Omental fat pad (tissue), 4 donors: Measurements from ENCODE around the gene MEGF6. TPM values are rescaled to one million over a fixed set of nuclear protein-coding genes. Genes with fewer than 3 reads are reported as not detected.

Source experiments
- ATAC-seq: fragments of 150-250 bp; one replicate; pipeline ENCODE4 v1.9.1; 2016; ENCODE audit warnings: mild to moderate bottlenecking, moderate library complexity; ENCODE audit not compliant: low FRiP score
- DNase-seq: peaks from one replicate; pipeline ENCODE4 v3.0.0-alpha.2; 2019; ENCODE audit warnings: low spot score
- CTCF ChIP-seq, 3 donors: fragments of 450-650 bp; IDR thresholded peaks; one replicate each; pipeline ENCODE4 v1.5.1; 2016 to 2017; ENCODE audit warnings: antibody characterized with exemption in 3 of 3, mild to moderate bottlenecking in 3 of 3, moderate library complexity in 2 of 3
- total RNA-seq, 4 donors: library from RNA; depleted of rRNA; stranded (reverse); fragments of >200 nt; gene quantifications; one replicate each; pipeline ENCODE4 v1.1.0, GENCODE V29; 2016

MEGF6 gene
- total RNA-seq, 4 donors from 2014 or later, result 13.2 to 60.1 (median 21.9) TPM

GRCh38 chr1:3657096-3657475 lies 45.8 kb upstream of the MEGF6 start:
- no peak for TF ChIP-seq CTCF (IDR thresholded peaks at IDR 0.05)
- DNase-seq, result no peak
- ATAC-seq, result no peak

DNA sequence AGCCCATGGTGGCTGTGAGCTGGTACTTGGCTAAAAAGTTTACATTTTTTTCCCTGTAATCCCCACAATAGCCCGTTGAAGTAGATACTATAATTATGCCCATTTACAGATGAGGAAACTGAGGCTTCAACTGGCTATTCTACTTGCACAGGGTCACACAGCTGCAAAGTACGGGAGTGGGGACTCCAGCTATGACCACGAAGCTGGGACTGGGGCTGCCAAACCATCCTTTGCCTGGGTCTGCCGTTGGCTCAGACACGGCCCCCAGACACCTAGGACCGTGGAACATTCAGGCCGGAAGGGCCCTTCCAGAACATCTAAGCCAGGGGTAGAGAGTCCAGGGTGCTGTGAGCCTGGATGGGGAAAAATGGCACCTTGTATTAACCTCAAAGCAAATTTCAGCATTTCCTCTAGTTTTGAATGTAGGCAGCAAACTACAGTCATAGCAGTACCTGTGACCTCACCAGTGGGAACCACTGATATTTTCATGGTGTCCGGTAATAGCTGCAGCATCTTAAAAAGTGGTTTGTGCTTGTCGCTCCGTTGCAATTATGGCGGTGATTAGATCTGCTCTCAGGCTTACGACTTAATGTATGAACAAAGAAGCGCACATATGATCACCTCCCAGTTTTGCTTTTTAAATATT lies 45.3 kb upstream of the MEGF6 start:
- ATAC-seq, result no peak
- TF ChIP-seq CTCF (IDR thresholded peaks at IDR 0.05), result no peak
- DNase-seq, result no peak

DNA sequence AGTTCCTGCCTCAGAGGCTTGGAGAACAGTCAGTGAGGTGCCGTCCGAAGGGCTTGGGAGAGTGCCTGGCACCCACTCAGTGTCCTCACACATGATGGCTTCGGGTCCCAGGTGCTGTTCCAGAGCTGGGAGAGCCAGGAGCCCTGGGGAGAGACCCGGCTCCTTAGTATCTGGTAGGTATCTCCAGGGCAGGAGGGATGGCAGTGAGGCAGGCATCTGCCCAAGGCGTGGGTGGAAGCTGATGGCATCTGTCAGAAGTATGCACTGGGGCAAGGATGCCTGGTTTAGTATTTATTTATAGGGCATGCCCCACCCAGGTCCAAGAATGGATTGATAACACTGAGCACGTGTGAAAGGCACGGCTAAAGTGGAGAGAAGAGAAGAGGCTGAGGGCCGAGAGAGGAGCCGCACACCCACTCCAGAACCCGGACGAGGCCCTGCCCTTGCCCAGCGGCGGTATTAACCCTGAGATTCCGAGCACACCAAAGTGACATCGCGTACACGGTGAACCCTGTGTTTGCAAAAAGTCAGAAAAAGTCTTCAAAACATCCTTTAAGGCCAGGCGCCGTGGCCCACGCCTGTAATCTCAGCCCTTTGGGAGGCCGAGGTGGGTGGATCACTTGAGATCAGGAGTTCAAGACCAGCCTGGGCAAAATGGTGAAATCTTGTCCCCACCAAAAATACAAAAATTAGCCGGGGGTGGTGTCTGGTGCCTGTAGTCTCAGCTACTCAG lies 43.4 kb upstream of the MEGF6 start:
- DNase-seq, result no peak
- ATAC-seq, result no peak
- no peak for TF ChIP-seq CTCF (IDR thresholded peaks at IDR 0.05)

GRCh38 chr1:3653286-3653618 lies 41.9 kb upstream of the MEGF6 start:
- ATAC-seq (no peak), DNase-seq (no peak)
- no peak for TF ChIP-seq CTCF (IDR thresholded peaks at IDR 0.05)

GRCh38 chr1:3652548-3653285 lies 41.4 kb upstream of the MEGF6 start:
- no peak for TF ChIP-seq CTCF (IDR thresholded peaks at IDR 0.05)
- ATAC-seq (no peak), DNase-seq (no peak)

DNA sequence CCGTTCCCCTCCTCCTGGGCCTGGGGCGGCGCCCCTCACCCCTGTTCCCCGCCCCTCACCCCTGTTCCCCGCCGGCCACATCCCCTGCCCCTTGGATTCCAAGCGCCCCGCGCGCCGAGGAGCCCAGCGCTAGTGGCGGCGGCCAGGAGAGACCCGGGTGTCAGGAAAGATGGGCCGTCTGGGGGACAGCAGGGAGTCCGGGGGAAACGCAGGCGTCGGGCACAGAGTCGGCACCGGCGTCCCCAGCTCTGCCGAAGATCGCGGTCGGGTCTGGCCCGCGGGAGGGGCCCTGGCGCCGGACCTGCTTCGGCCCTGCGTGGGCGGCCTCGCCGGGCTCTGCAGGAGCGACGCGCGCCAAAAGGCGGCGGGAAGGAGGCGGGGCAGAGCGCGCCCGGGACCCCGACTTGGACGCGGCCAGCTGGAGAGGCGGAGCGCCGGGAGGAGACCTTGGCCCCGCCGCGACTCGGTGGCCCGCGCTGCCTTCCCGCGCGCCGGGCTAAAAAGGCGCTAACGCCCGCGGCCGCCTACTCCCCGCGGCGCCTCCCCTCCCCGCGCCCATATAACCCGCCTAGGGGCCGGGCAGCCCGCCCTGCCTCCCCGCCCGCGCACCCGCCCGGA lies 40.7 kb upstream of the MEGF6 start, which contains the start of gene TP73:
TSS of gene TP73 (plus strand) at position 587 of the 618 bp plus-strand sequence. CDS start 29,850 bp downstream, outside the sequence.
- ATAC-seq, result no peak

More for the DNA sequence above, 40.7 kb upstream of the MEGF6 start, which contains the start of gene TP73:
- DNase-seq, result no peak
- no peak for TF ChIP-seq CTCF (IDR thresholded peaks at IDR 0.05)
